HL-60 (cell line): ENCODE results near the gene B4GAT1.

ENCODE experiments used
- DNase-seq, 2 experiments: peaks; one replicate each; pipeline ENCODE4 v3.0.0-alpha.2; 2010 to 2020; ENCODE audit warnings: low read depth in 1 of 2, low spot score in 1 of 2
- H3K27ac ChIP-seq: fragments of 250-450 bp; sonication (Bioruptor Pico); replicated peaks from 2 replicates; pipeline ENCODE4 v1.5.1; 2020; ENCODE audit warnings: mild to moderate bottlenecking, moderate library complexity
- H3K27me3 ChIP-seq: fragments of 250-450 bp; sonication (Bioruptor Pico); 2 replicates; pipeline ENCODE4 v1.5.1; 2021; ENCODE audit warnings: mild to moderate bottlenecking, moderate library complexity; ENCODE audit not compliant: insufficient read depth, poor library complexity, severe bottlenecking
- H3K4me3 ChIP-seq: replicated peaks from 2 replicates; pipeline ENCODE4 v1.5.1; 2011; ENCODE audit warnings: mild to moderate bottlenecking, control low read depth, low read length; ENCODE audit not compliant: insufficient read depth
- CTCF ChIP-seq: IDR thresholded peaks from one replicate; pipeline ENCODE4 v1.5.1; 2011; ENCODE audit warnings: low read length, control low read depth, inconsistent platforms; ENCODE audit not compliant: insufficient read depth
- GABPA ChIP-seq: IDR thresholded peaks from 2 replicates; pipeline ENCODE4 v1.6.1; 2012; ENCODE audit warnings: low read depth
- POLR2AphosphoS5 ChIP-seq: IDR thresholded peaks from 2 replicates; pipeline ENCODE4 v1.6.1; 2012; ENCODE audit warnings: low read depth
- SPI1 ChIP-seq: IDR thresholded peaks from 2 replicates; pipeline ENCODE4 v1.6.1; 2012; ENCODE audit warnings: low read depth, mild to moderate bottlenecking, borderline replicate concordance
- TF ChIP-seq, protein P1 (sequence below): IDR thresholded peaks from 2 replicates; pipeline ENCODE4 v1.6.1; 2012; ENCODE audit warnings: low read depth; ENCODE audit not compliant: insufficient replicate concordance

The B4GAT1 gene

DNA sequence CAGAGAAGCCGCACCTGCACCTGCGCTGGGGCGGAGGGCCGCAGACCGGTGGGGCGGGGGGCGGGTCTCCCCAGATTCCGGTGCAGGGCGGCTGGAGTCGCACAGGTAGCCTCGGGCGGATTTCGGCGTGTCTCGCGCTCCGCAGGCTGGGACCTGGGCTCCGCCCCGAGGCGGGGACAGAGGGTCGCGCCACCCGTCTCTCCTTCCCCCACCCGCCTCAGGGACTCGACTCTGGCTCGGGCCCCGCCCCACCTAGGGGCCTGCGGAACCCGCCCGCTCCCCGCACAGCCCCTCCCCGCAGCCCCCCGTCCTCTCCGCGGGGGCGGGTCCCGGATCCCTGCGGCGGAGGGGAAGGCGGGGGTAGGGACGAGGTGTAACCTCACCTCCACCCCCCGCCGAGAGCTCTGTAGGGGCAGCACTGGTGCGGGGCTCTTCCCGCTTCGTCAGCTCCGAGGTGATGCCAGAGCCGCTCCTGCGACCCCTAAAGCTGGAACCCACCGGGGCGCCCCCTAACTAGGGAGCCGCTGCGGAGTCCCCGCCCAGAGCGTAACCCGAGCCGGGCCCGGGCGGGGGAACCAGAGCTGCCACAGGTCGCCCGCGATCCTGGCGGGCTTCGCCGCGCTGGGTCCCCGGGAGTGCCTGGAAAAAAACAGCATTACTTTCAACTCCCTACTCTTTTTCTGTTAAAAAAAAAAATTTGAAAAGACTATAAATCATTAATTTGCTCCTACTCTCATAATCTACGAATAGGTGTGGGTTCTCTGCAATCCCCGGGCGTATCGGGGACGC is 24.4 kb upstream of the B4GAT1 start, which contains the start of gene SLC29A2:
Gene SLC29A2, minus strand, starts transcription at position 134 of the 789 bp plus-strand sequence. CDS start 169 bp downstream, outside the sequence.
- Histone ChIP-seq H3K27me3 (no peaks in the 10 kb centered on the region), H3K4me3 (peak within 1 kb of the TSS; percentile 91), H3K27ac (peak within 1 kb of the TSS; percentile 86)
- peak; percentile 78 to 82 for DNase-seq
- TF ChIP-seq, protein P1, sequence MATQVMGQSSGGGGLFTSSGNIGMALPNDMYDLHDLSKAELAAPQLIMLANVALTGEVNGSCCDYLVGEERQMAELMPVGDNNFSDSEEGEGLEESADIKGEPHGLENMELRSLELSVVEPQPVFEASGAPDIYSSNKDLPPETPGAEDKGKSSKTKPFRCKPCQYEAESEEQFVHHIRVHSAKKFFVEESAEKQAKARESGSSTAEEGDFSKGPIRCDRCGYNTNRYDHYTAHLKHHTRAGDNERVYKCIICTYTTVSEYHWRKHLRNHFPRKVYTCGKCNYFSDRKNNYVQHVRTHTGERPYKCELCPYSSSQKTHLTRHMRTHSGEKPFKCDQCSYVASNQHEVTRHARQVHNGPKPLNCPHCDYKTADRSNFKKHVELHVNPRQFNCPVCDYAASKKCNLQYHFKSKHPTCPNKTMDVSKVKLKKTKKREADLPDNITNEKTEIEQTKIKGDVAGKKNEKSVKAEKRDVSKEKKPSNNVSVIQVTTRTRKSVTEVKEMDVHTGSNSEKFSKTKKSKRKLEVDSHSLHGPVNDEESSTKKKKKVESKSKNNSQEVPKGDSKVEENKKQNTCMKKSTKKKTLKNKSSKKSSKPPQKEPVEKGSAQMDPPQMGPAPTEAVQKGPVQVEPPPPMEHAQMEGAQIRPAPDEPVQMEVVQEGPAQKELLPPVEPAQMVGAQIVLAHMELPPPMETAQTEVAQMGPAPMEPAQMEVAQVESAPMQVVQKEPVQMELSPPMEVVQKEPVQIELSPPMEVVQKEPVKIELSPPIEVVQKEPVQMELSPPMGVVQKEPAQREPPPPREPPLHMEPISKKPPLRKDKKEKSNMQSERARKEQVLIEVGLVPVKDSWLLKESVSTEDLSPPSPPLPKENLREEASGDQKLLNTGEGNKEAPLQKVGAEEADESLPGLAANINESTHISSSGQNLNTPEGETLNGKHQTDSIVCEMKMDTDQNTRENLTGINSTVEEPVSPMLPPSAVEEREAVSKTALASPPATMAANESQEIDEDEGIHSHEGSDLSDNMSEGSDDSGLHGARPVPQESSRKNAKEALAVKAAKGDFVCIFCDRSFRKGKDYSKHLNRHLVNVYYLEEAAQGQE, result no peak
- TF ChIP-seq POLR2AphosphoS5 (no peak), CTCF (no peak), GABPA (no peak), SPI1 (no peak)

GRCh38 chr11:66369073-66369894 is 21.9 kb upstream of the B4GAT1 start:
- no peaks in the 10 kb centered on the region for H3K27me3 ChIP-seq
- no peak overlapping the region for H3K4me3 ChIP-seq
- no peak for TF ChIP-seq GABPA
- no peak for TF ChIP-seq POLR2AphosphoS5
- no peak for TF ChIP-seq CTCF
- TF ChIP-seq SPI1, result no peak
- TF ChIP-seq, protein P1, result no peak
- DNase-seq, result no peak
- no peak overlapping the region for H3K27ac ChIP-seq

GRCh38 chr11:66368484-66368883 is 21.1 kb upstream of the B4GAT1 start:
- Histone ChIP-seq H3K27ac (no peak overlapping the region), H3K4me3 (no peak overlapping the region), H3K27me3 (no peaks in the 10 kb centered on the region)
- TF ChIP-seq CTCF, result no peak
- no peak for TF ChIP-seq POLR2AphosphoS5
- TF ChIP-seq, protein P1, result no peak
- TF ChIP-seq SPI1, result no peak
- TF ChIP-seq GABPA, result no peak
- no peak for DNase-seq
